Stimulated activated CD4-positive, alpha-beta T cell treated with anti-CD3 and anti-CD28 coated beads, TNF-alpha, amount 100 ng/mL, for 24 hours (primary cell): ENCODE results near the gene ANKDD1A.
A peak's percentile ranks its signal among the peaks of the same experiment; 100 is the strongest.

Experiments used
- DNase-seq, 3 experiments: peaks; one replicate each; pipeline ENCODE4 v3.0.0-alpha.2; 2020; ENCODE audit warnings: low read depth in 3 of 3

ANKDD1A gene

DNA sequence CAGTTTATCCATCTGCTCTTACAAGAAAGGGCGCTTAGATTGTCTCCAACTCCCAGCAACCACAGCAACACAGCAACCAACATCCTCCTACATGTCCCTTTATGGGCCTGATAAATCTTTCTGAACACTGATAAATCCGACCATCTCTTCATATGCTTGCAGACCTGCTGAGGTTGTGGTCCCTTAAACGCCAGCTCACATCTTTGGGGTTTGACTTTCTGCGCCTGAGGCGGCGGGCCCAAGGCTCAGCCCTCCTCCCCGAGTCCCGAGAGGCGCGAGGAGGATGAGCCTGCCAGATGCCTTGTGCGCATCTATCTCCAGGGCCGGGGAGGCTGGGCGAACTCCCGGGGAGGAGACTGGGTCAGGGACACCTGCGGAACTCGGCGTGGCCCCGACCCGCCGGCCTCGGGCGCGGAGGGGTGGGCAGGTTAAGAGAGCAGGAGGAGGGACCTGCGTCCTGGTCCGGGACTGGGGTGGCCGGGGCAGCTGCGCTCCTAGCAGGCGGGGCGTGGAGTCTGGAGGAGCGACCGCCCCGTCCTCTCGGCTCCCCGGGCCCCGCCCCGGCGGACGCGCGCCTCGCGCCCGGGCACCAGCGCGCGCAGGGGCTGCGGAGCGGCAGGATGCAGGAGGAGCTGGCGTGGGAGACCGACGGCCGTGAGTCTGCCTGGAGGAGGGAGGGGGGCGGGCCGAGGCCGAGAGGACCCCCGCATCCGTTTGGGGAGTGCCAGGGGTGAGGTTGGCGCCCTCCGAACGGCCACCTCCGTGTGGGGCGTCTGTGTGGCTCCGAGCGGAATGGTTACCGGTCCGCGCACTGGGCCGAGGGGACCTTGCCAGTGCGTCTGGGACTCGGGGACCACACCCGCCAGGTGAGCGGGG lies at the start of gene ANKDD1A:
Gene ANKDD1A (plus strand): TSS at position 592 of the 876 bp plus-strand sequence. CDS start 29 bp downstream, at position 621.
- peak in 1 of 3 experiments; percentile 57 for DNase-seq

DNA sequence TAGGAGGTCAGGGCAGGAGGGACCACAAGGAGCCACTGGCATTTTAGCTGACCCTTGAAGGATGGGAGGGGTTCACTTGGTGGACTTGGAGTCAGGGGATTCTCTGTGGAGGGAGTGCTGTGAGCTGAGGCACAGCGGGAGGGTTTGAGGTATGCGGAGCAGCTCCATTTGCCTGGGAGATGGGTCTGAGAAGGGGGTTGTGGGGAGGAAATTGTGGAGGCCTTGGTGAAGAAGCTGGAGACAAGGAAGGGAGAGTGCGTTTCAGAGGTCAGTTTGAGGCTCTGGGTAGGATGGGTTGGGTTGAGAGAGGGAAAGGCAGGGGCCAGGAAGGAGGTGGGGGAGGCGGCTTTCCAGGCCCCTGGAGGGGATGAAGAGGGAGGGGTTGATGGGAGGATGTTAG lies 49.7 kb upstream of the ANKDD1A start:
- DNase-seq = no peak

DNA sequence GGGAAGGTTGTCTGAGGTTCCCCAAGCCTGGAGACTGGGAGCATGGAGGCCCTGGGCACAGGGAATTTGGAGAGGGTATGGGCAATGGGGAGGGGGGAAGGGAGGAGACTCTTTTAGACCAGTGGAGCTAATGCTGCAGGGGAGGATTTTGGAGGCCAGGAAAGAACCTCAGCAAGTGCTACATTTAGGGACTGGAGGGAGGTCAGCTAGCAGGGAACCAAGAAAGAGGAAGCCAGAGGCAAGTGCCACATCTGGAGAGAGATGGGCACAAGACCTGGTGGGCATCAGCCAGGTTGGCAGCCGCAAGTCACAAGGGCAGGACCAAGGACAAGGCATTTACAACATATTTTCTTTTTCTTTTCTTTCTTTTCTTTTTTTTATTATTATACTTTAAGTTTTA lies 49.3 kb upstream of the ANKDD1A start:
- DNase-seq = no peak

DNA sequence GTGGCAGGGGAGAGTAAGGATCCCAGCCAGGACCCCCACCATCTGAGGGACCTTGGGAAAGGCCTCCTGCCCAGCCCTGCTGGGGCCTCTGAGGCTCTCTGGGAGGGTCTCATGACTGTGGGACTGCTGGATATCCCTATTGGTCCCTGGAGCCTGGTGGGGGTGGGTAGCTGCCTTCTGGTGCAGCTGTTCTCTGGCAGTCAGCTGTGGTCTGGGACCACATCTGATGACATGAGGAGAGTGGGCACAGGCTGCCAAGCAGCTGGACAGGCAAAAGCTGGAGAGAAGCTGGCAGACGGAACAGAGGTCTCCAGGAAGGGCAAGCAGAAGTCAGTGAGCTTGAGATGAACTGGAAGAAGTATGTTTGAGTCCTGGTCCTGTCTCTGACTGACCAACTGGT lies 47.6 kb upstream of the ANKDD1A start:
- DNase-seq = no peak

DNA sequence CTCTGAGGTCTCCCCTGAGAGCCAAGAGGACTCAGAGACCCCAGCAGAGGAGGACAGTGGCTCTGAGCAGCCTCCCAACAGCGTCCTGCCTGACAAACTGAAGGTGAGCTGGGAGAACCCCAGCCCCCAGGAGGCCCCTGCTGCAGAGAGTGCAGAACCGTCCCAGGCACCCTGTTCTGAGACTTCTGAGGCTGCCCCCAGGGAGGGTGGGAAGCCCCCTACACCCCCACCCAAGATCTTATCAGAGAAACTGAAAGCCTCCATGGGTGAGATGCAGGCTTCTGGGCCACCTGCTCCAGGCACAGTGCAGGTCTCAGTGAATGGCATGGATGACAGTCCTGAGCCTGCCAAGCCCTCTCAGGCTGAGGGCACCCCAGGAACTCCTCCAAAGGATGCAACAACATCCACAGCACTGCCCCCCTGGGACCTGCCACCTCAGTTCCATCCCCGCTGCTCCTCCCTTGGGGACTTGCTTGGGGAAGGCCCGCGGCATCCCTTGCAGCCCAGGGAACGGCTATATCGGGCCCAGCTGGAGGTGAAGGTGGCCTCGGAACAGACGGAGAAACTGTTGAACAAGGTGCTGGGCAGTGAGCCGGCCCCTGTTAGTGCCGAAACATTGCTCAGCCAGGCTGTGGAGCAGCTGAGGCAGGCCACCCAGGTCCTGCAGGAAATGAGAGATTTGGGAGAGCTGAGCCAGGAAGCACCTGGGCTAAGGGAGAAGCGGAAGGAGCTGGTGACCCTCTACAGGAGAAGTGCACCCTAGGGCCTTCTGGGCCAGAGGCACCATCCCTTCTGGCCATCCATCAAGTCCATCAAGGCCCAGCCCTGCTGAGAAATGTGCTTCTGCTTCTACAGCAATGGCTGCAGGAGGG lies 46.3 kb upstream of the ANKDD1A start:
- DNase-seq = no peak

DNA sequence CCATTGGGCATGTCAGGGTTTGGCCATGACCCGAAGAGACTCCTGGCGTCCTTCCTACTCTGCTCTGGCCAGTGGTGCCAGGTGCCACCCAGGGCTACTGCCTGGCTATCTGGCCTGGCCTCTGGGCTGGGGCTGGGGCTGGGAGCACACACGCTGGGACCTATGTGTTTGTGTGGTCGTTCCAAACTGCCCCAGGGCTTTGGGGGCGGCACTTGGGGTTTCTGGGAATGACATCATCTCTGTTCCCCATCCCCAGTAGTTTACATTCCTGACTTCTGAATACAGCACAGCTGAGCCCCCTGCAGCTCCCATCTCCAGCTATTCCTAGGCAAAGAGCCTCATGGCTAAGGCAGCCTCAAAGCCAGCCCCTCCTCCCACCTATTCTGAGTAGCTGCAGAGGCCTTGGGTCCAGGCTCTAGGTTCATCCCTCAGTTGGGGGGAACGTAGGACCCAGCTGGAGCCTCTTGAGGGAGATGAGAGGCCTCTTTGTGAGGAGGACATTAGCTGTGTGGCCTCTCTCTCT lies 45.6 kb upstream of the ANKDD1A start:
- no peak for DNase-seq

DNA sequence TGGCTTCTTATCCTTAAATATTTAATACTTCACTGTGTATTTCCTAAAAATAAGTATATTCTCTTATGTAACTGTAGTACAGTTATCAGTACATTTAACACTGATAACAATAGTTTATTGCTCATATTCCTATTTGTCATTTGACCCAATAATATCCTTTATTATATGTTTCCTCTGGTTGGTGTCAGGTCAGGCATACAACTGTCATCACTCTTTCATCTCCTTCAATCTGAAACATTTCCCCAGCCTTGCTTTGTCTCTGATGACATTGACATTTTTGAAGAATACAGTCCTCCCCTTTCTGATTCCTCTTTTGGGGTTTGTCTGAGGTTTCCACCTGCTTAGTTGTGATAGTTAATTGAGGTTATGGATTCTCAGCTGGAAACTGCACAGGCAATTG lies 42.2 kb upstream of the ANKDD1A start:
- DNase-seq = no peak

DNA sequence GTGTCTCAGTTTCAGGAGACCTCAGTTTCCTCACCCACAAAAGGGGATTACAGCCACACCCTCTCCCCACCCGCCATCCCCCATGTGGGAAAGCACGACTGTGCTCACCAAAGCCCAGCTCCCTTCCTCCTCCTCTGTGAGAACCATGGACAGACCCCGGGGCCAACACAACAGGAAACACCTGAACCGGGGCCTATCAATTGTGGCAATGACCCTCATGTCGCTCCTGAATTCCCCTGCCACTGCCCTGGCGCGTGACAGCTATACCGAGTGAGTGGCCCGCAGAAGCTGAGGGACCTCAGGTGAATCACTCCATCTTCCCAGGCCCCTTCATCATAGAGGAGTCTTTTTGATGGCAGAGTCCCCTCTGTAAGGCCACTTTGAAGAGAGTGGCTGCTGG lies 41.3 kb upstream of the ANKDD1A start:
- DNase-seq = no peak

DNA sequence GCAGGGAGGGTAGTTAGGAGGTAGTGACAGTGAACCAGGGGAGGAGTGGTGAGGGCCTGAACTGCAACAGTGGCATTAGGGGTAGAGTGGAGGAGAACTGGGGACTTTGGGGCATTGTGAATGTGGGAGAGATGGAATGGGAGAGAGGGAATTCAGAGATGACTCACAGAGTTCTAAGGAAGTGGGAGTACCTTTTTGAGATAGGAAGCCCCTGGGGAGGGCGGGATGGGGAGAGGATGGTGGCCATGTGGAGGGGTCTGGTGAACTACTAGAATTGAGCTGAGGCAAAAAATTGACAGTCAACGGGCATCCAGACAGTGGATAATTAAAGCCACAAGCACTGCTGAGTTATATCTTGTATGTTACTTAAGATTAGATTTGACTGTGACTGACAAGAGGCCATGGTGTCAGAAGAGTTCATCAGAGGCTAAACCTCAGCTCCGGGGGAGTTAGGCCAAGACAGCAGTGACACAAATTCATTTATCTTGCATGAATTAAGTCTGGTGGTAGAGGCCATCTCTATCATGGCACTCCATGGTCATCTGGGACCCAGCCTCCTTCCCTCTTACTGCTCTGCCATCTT lies 36.0 kb upstream of the ANKDD1A start:
- DNase-seq = no peak

DNA sequence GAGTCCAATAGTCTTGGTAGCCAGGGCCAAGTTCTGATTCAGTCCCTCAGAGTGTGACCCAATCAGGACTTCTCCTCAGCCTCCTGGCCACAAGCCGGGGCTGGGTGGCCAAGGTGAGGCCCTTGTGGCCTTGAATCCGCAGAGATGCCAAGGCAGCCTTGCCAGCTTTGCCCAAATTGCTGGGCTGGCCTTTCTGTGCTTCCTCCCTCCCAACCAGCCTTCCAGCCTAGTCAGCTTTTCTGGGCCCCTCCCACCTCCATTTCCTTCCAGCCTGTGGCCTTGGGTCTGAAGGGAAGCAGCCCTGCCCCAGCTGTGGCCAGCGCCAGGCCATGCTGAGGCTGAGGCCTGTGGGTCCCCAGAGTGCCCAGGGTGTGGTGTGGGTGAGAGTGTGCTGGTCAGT lies 34.3 kb upstream of the ANKDD1A start:
- DNase-seq = no peak

DNA sequence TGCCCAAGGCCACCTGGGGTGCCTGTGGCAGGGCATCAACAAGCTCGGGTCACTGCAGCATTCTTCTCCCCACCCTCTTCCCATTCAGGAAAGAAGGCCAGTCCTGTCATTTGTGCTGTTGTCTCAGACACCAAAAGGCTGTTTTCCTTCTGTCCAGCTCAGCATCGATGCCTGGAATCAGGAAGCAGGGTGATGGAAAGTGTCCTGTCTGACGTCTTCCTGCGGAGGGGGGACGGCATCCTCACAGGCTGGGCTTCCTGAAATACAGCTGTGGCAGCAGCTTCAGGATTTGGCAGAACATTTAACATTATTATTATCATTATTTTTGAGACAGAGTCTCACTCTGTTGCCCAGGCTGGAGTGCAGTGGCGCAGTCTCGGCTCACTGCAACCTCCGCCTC lies 33.0 kb upstream of the ANKDD1A start:
- DNase-seq = no peak

DNA sequence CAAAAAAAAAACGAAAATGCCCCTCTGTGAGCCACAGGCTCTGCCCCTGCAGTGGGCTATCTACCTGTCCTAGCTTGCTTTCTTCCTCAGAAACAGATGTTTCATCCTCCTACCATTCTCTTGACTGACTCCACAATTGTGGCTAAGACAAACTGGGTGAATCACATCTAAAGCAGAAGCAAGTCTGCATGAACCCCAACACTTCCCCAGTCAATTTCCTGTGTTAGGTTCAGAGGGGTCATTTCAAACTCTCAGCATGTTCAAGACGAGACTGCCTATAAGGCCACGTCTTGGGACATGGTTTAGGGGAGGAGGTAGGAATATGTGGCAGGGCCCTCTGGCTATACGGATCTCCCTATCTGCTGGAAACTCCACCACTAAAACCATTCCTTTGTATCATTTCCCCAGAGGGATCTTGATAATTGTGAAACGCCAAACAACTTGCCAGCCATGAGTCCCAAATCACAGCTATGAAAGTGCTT lies 28.6 kb upstream of the ANKDD1A start:
- DNase-seq = no peak

DNA sequence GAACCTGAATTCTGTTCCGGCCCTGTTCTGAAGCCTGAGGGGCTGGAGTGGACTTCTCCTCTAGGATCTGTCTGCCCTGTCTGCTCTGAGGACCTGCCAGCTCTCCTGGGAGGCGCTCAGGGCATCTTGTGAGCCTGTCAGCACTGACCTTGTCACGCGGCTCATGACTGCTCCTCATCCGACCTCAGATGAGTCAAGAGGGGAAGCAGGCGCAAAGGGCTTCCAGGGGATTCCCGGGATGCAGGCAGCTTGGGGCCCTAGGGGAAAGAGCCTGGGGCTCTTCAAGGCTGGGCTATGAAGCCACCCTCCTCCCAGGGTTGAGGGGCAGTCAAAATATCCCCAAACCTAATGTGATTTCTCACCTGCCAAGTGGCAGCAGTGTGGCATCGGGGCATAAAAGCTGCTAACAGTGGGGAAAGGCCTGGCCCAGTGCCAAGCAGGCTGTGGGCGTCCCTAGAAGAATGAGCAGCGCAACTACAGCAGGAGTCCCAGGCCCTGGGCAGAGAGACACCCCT lies 27.6 kb upstream of the ANKDD1A start:
- DNase-seq = peak; percentile 51 to 79 (median 62)

DNA sequence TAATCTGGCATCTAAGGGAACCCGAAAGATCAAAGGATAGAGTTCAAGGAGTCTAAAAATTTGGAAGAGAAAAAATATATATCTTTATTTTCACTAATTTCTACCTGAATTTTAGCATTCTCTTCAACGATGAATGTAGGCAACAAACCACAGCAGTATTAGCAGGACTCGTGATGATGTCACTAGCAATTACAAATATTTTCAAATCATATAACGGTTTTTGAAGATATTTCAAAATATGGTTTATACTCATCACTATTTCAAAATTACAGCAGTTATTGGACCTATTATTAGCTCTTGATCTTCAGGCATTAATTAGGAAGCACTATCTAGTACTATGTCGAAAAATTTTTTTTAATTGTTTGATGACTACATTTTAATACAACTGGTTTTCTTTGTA lies 27.0 kb upstream of the ANKDD1A start:
- DNase-seq = no peak

DNA sequence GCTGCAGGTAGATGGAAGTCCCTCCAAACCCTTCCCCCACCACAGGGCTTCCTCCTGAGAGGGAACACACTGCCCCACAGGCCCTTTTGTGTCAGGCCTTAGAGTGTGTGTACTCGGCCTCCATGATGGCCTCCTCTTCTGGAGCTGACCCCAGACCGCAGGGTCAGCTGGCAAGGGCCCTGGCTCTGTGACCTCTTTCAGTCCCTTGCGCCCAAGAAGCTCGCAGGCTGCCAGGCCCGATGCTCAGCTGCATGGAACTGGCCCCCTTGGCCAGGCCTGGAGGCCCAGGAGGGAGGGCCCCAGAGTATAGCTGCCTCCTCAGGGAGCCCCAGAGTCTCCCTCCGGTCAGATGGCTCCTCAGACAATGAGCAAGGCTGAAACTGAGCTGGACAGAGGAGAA lies 23.4 kb upstream of the ANKDD1A start:
- no peak for DNase-seq

DNA sequence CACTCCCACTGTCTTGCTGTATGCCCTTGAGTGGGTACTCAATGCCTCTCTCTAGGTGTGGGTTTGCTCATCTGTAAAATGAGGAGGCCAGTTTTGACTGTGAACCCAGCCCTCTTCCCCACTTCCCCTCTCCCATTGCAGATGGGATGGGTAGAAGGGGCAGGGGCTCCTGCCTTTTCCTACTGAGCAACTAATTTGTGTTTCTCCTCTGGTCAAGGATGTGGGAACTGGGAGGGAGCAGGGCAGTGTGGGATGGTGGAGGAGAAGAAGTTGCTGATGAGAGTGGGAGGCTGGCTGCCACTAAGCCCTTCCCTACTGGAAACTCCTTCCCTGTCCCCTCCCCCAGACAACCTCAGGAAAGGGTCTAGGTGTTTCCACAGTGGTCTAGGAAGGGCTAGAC lies 20.1 kb upstream of the ANKDD1A start:
- no peak for DNase-seq

DNA sequence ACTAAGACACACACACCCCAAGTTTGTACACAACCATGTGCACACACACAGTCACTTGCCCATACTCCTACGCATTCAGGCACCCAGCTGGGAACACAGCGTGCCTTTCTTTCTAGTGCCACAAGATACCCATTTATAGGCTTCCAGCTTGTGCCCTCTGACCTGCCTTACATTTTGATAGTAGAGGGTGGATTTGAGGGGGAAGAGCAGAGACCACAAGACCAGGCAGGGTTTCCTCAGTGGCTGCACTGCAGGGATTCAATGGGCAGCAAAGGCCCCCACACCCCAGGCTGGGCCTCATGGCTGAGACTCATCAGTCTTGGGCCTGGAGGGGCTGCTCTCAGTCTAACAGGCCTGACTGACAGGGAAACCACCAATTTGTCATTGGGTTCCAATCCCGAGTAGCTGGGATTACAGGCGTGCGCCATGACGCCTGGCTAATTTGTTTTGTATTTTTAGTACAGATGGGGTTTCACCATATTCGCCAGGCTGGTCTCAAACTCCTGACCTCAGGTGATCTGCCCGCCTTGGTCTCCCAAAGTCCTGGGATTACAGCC lies 18.8 kb upstream of the ANKDD1A start:
- DNase-seq = peak in 1 of 3 experiments; percentile 38

DNA sequence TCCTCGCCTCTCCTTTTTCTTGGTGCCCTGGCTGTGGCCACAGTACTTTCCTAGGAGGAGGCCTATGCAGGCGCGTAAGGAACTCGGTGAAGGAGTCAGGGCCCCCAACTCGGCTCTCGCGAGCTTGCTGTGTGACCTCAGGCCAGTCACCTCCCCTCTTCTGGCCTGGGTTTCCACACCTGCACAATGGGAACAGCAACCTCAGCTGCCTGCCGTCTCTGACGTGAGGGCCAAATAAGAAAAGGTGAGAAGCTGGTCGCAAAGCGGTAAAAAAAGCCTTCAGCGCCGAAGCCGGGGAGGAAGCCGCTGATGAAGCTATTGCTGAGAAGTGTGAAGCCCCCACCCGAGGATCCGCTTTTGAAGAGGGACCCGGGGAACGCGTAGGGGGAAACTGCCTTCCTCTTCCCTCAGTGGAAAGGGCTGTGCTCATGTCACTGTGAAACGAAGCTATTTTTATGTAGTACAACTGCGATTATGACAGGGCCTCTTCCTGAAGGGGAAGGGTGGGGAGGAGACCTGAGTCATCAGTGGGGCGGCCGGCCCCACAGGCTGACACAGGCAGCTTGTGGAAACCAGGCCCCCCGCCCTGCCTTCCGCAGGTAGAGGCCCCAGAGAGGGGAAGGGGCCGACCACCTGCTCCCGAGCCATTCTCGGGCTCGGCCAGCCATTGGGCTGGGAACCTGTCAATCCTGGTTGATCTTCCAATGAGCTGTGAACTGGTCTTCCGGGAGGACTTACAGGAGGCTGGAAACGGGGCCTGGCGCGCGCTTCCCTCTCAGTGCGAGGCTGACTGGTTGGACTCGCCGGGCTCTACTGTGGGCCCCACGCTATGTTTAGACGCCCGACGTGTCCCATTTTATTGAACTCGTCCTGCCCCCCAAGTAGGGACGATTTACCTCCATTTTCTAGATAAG lies 18.0 kb upstream of the ANKDD1A start:
- DNase-seq = peak; percentile 92 to 98 (median 93)

DNA sequence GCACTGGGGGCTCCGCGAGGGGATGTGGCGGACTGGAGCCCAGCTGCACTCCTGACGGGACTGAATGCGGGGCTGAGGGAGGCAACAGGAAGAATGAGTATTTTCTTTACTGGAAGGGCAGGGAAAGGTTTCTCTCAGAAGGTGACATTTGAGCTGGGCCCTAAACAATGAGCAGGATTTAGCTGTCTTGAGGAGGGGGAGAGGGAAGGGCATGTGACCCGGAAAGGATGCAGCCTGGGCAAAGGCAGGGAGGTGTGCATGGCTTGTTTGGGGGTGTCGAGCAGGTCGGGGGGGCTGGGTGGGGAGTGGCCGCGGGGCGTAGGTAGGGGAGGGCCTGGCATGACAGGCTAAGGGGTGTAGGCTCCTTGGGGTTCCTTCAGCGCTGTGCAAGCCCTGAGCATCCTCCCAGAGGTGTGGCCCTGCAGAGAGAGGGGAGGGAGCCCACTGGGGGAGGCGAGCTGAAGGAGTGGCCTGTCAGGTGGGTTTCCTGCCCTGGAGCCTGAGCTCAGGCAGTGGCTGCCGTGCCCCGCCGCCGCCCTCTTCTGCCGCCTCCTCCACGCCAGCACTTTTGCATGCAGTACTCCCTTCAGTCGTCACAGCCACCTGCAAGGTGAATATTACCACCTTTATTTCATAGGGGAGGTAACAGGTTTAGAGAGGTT lies 17.2 kb upstream of the ANKDD1A start:
- peak in 2 of 3 experiments; percentile 42 to 73 for DNase-seq
